Lower leg skin (tissue), 4 donors: Measurements from ENCODE around the gene SLC25A31. TPM values are rescaled to one million over a fixed set of nuclear protein-coding genes. Genes with fewer than 3 reads are reported as not detected.

ENCODE experiments used
- DNase-seq, 2 donors: peaks; one replicate each; pipeline ENCODE4 v3.0.0-alpha.2; 2019; ENCODE audit warnings: low spot score in 2 of 2
- H3K4me3 ChIP-seq: fragments of 200-600 bp; sonication (generic); 2 replicates; pipeline ENCODE4 v1.5.1; 2017; ENCODE audit warnings: mild to moderate bottlenecking, low read depth; ENCODE audit not compliant: poor library complexity, severe bottlenecking
- POLR2A ChIP-seq, 2 donors: fragments of 450-650 bp; IDR thresholded peaks; one replicate each; pipeline ENCODE4 v1.6.1; 2016 to 2017; ENCODE audit warnings: antibody characterized with exemption in 2 of 2, mild to moderate bottlenecking in 1 of 2, moderate library complexity in 1 of 2
- WGBS, 2 donors: methylation state at CpG; one replicate each; pipeline ENCODE4 v1.1.5; 2018; 5-methylcytosine and 5-hydroxymethylcytosine counted together
- intact Hi-C: fragments of 100-400 bp; cut with DNase I; formaldehyde crosslinking; loops from one replicate; pipeline ENCODE4 v1.15.0; 2023; ENCODE audit warnings: low total_unique reads
- total RNA-seq, 4 donors: library from RNA; depleted of rRNA; stranded (reverse); fragments of >200 nt; gene quantifications; one replicate each; pipeline ENCODE4 v1.1.0, GENCODE V29; 2016
- TF ChIP-seq, protein P1 (sequence below), 3 donors: fragments of 450-650 bp; IDR thresholded peaks; one replicate each; pipeline ENCODE4 v1.5.1; 2016; ENCODE audit warnings: antibody characterized with exemption in 3 of 3, mild to moderate bottlenecking in 3 of 3, moderate library complexity in 2 of 3

SLC25A31 gene
- total RNA-seq, 4 donors from 2014 or later = not detected

DNA sequence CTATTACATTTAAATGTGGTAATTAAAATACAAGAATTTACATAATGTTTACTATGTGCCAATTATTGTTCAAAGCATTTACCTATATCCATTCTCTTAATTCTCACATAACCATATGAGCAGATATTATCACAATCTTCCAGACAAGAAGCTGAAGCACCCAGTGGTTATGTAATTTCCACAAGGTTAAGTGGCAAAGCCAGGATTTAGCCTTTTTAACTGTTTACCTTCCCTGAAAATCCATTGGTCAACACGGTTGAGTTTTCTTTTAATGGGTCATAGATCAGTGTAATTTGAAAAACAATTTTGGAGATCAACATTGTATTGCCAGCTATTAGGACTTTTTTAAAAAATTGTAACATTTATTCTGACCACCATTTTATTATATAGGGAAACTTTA lies 63.3 kb downstream of the SLC25A31 start:
- no peak for DNase-seq

DNA sequence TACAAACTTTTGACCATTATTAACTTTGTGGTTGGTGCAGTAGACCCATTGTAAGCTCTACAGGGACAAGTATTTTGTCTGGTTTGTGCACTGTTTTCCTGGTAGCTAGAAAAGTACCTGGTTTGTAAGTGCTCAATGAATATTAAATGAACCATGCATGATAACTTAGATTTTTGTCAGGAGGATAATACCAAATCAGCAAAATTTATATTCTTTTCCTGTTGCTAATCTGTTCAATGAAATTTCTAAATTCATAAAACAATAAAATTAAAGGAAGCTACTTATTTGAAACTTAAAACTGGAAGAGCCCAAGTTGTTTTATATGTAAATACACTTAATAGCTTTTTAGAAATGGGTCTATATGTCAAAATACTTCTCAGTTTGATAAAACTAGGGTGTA lies 69.5 kb downstream of the SLC25A31 start:
- DNase-seq = no peak
- intact Hi-C loops = no loop called here
- H3K4me3 ChIP-seq = no peak overlapping the region
- TF ChIP-seq, protein P1, sequence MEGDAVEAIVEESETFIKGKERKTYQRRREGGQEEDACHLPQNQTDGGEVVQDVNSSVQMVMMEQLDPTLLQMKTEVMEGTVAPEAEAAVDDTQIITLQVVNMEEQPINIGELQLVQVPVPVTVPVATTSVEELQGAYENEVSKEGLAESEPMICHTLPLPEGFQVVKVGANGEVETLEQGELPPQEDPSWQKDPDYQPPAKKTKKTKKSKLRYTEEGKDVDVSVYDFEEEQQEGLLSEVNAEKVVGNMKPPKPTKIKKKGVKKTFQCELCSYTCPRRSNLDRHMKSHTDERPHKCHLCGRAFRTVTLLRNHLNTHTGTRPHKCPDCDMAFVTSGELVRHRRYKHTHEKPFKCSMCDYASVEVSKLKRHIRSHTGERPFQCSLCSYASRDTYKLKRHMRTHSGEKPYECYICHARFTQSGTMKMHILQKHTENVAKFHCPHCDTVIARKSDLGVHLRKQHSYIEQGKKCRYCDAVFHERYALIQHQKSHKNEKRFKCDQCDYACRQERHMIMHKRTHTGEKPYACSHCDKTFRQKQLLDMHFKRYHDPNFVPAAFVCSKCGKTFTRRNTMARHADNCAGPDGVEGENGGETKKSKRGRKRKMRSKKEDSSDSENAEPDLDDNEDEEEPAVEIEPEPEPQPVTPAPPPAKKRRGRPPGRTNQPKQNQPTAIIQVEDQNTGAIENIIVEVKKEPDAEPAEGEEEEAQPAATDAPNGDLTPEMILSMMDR (IDR thresholded peaks at IDR 0.05) = no peak
- no peak for TF ChIP-seq POLR2A (IDR thresholded peaks at IDR 0.05)

More for the DNA sequence above, 63.3 kb downstream of the SLC25A31 start:
- no peak for TF ChIP-seq POLR2A (IDR thresholded peaks at IDR 0.05)
- TF ChIP-seq, protein P1 (IDR thresholded peaks at IDR 0.05) = no peak
- no peak overlapping the region for H3K4me3 ChIP-seq
- WGBS, 2 donors = 83 to 87% methylated on average over 1 of the region's 1 CpG
- intact Hi-C loops = no loop called here

DNA sequence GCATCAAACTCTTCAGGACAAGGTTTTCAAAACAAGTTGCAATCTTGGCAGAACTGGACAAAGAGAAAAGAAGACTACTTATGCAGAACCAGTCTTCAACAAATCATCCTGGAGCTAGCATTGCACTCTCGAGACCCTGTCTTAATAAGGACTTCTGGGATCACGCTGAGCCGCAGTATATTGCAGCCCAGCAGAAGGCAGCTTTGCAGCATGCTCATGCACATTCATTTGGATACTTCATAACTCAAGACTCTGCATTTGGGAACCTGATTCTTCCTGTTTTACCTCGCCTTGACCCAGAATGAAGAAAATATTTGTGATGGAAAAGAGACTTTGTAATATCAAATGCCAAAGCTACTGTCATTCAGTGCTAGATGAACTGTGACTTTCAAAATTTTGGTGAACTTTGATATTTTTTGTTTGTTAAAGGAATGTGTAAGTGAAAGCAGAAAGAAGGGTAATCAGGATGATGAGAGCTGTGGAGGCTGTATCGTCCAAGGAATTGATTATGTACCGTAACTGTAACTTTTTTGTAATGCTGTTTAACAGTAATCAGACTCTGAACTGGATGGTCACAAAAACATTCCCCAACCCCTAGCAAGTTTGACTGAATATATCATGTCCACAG lies 79.1 kb downstream of the SLC25A31 start:
- TF ChIP-seq POLR2A (IDR thresholded peaks at IDR 0.05) = no peak
- TF ChIP-seq, protein P1 (IDR thresholded peaks at IDR 0.05) = no peak
- WGBS, 2 donors = 79% methylated on average over 6 of the region's 6 CpGs
- H3K4me3 ChIP-seq = no peak overlapping the region
- DNase-seq = no peak
- intact Hi-C loops = no loop called here

DNA sequence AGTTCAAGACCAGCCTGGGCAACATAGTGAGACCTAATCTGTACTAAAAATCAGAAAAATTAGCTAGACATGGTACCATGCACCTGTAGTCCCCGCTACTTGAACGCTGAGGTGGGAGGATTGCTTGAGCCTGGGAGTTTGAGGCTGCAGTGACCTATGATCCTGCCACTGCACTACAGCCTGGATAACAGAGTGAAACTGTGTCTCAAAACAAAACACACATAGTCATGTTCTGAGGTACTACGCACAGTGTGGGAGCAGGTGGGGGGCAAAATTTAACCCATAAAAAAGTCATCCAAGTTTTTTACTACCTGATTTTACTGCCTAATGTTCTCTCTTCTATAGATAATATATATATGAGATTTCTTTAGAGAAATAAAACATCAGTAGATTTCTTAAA lies 80.4 kb downstream of the SLC25A31 start:
- 93 to 98% methylated on average over 3 of the region's 3 CpGs for WGBS, 2 donors
- intact Hi-C loops = no loop called here
- TF ChIP-seq, protein P1 (IDR thresholded peaks at IDR 0.05) = no peak
- TF ChIP-seq POLR2A (IDR thresholded peaks at IDR 0.05) = no peak
- DNase-seq = no peak
- no peak overlapping the region for H3K4me3 ChIP-seq

- TF ChIP-seq POLR2A (IDR thresholded peaks at IDR 0.05) = no peak
- no peak overlapping the region for H3K4me3 ChIP-seq
- DNase-seq = no peak
- intact Hi-C loops = no loop called here
- 48 to 52% methylated on average over 2 of the region's 2 CpGs for WGBS, 2 donors
Observed at GRCh38 chr4:127822430-127822829, 92.2 kb downstream of the SLC25A31 start.

Other genes starting within 250 kb of the SLC25A31 start
- 1 to 10 TPM; 4.1 to 8.1 (median 5.1) TPM for gene INTU, start 97.4 kb upstream of the SLC25A31 start, total RNA-seq
- gene HSPA4L, start 51.9 kb downstream of the SLC25A31 start, total RNA-seq = 10 to 100 TPM; 15.8 to 25.1 (median 22.5) TPM
- gene PLK4, start 150.5 kb downstream of the SLC25A31 start, total RNA-seq = 1 to 10 TPM; 3.5 to 7.7 (median 5.9) TPM
- 100 to 1,000 TPM in 1 of 4 donors, 10 to 100 TPM in 3; 21.9 to 214 (median 26.8) TPM for gene MFSD8, start 234.8 kb downstream of the SLC25A31 start, total RNA-seq
- gene ABHD18, start 235.0 kb downstream of the SLC25A31 start, total RNA-seq = 10 to 100 TPM in 1 of 4 donors, 1 to 10 TPM in 3; 4.2 to 11.9 (median 7.9) TPM